Gastrocnemius medialis (tissue), 4 donors: ENCODE results near the gene GBA3. TPM values are rescaled to one million over a fixed set of nuclear protein-coding genes. Genes with fewer than 3 reads are reported as not detected.

Source experiments
- ATAC-seq, 2 donors: fragments of 150-250 bp; one replicate each; pipeline ENCODE4 v1.9.1; 2016
- DNase-seq, 2 donors: peaks; one replicate each; pipeline ENCODE4 v3.0.0-alpha.2; 2019
- H3K27ac ChIP-seq, 4 donors: fragments of 200-600 bp; sonication (generic); 1 replicate in 1 of 4; 2 replicates in 3 of 4; pipeline ENCODE4 v1.5.1; 2016 to 2018; ENCODE audit warnings: mild to moderate bottlenecking in 2 of 4, moderate library complexity in 1 of 4
- H3K27me3 ChIP-seq, 3 donors: fragments of 200-600 bp; sonication (generic) in 2 of 3; 1 replicate in 1 of 3; 2 replicates in 2 of 3; pipeline versions ENCODE4 v1.5.1 to v1.6.0; 2016 to 2019; ENCODE audit warnings: mild to moderate bottlenecking in 1 of 3, moderate library complexity in 1 of 3
- H3K36me3 ChIP-seq, 2 donors: fragments of 200-600 bp; sonication (generic) in 1 of 2; one replicate each; pipeline ENCODE4 v1.5.1; 2017 to 2018
- H3K4me1 ChIP-seq, 2 donors: fragments of 200-600 bp; sonication (generic) in 1 of 2; one replicate each; pipeline ENCODE4 v1.5.1; 2016 to 2017; ENCODE audit warnings: mild to moderate bottlenecking in 2 of 2
- H3K4me3 ChIP-seq, 4 donors: fragments of 200-600 bp; sonication (generic) in 3 of 4; 1 replicate in 1 of 4; 2 replicates in 3 of 4; pipeline ENCODE4 v1.5.1; 2016 to 2019; ENCODE audit warnings: mild to moderate bottlenecking in 2 of 4
- H3K9me3 ChIP-seq, 3 donors: fragments of 200-600 bp; sonication (generic) in 2 of 3; 1 replicate in 1 of 3; 2 replicates in 2 of 3; pipeline ENCODE4 v1.5.1; 2016 to 2019
- POLR2A ChIP-seq, 2 donors: fragments of 450-650 bp; IDR thresholded peaks; one replicate each; pipeline ENCODE4 v1.6.1; 2017; ENCODE audit warnings: antibody characterized with exemption in 2 of 2, mild to moderate bottlenecking in 2 of 2, moderate library complexity in 2 of 2
- in situ Hi-C, 4 donors: fragments of 200-750 bp; cut with MboI; loops; one replicate each; pipeline versions ENCODE4 v1.15.0 to v1.8.0; 2017; ENCODE audit warnings: low sequenced_read_pairs in 4 of 4
- intact Hi-C: fragments of 100-400 bp; cut with DNase I; formaldehyde crosslinking; loops from one replicate; pipeline ENCODE4 v1.15.1; 2023; ENCODE audit warnings: low total_unique reads
- total RNA-seq, 4 donors: library from RNA; depleted of rRNA; stranded (reverse); fragments of >200 nt; gene quantifications; one replicate each; pipeline versions ENCODE4 v1.1.0 to v1.2.3, GENCODE V29; 2016
- TF ChIP-seq, protein P1 (sequence below), 5 experiments: fragments of 450-650 bp in 3 of 5; fragments of 200-600 bp in 2 of 5; sonication (generic) in 2 of 5; IDR thresholded peaks in 4 of 5; conservative IDR thresholded peaks in 1 of 5; 1 replicate in 4 of 5; 2 replicates in 1 of 5; pipeline ENCODE4 v1.5.1; 2016 to 2019; ENCODE audit warnings: antibody characterized with exemption in 5 of 5, mild to moderate bottlenecking in 3 of 5, moderate library complexity in 3 of 5

GBA3 gene
- total RNA-seq, 4 donors from 2014 or later: 0.24 TPM; not detected in 3

DNA sequence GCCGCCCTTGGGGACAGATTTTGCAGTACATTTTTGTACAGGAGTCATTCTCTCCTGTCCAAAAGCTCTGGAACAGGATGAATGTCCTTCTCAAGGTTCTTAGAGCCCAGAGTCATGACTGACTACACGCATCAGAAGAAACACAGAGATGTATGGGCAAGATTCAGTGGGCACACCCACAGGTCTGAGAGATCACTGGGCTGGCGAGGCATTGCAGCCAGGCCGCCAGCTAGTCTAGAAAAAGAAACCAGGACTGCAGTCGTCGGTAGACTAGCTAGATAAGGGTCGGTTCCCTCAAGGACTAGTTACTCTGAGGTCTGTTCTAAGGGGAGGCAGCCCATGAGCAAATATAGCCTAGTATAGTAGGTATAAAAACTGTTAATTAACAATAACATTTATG, 19.8 kb downstream of the GBA3 start:
- Histone ChIP-seq H3K9me3 (no peaks in the 10 kb centered on the region), H3K27me3 (no peaks in the 10 kb centered on the region), H3K36me3 (no peaks in the 10 kb centered on the region), H3K4me3 (no peak overlapping the region), H3K27ac (no peak overlapping the region), H3K4me1 (no peaks in the 10 kb centered on the region)
- intact Hi-C loops: no loop called here
- DNase-seq (no peak), ATAC-seq (no peak)
- TF ChIP-seq, protein P1, sequence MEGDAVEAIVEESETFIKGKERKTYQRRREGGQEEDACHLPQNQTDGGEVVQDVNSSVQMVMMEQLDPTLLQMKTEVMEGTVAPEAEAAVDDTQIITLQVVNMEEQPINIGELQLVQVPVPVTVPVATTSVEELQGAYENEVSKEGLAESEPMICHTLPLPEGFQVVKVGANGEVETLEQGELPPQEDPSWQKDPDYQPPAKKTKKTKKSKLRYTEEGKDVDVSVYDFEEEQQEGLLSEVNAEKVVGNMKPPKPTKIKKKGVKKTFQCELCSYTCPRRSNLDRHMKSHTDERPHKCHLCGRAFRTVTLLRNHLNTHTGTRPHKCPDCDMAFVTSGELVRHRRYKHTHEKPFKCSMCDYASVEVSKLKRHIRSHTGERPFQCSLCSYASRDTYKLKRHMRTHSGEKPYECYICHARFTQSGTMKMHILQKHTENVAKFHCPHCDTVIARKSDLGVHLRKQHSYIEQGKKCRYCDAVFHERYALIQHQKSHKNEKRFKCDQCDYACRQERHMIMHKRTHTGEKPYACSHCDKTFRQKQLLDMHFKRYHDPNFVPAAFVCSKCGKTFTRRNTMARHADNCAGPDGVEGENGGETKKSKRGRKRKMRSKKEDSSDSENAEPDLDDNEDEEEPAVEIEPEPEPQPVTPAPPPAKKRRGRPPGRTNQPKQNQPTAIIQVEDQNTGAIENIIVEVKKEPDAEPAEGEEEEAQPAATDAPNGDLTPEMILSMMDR (IDR thresholded peaks at IDR 0.05 in 4 of 5, conservative IDR thresholded peaks at IDR 0.05 in 1 of 5): no peak
- no peak for TF ChIP-seq POLR2A (IDR thresholded peaks at IDR 0.05)
- in situ Hi-C loops: loop anchor here in 1 of 4 donors (25.0 kb wide), 1 partner anchor 925 kb away; no protein-coding TSS in a partner anchor

DNA sequence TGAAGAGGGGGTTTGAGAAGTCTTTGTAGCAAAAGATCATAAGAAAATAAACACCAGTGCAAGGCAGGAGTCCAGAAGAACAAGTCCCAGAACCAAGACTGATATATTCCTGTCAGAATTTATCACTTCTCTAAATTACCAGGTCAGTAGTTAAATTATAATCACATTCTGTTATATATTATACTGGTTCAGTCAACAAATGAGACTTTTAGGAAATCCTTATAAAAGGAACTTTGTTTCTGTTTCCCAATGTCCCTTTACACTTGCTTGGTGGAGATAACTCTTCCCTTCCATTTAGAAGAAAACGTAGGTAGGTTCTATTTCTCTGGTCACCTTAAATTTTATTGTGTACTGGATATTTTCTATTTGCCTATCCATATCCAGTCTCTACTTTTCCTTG, 21.1 kb downstream of the GBA3 start:
- intact Hi-C loops (no loop called here), in situ Hi-C loops (loop anchor here in 1 of 4 donors (25.0 kb wide), 1 partner anchor 927 kb away; no protein-coding TSS in a partner anchor)
- no peaks in the 10 kb centered on the region for H3K36me3 ChIP-seq
- no peaks in the 10 kb centered on the region for H3K27me3 ChIP-seq
- no peak overlapping the region for H3K27ac ChIP-seq
- DNase-seq: no peak
- TF ChIP-seq, protein P1 (IDR thresholded peaks at IDR 0.05 in 4 of 5, conservative IDR thresholded peaks at IDR 0.05 in 1 of 5): no peak
- TF ChIP-seq POLR2A (IDR thresholded peaks at IDR 0.05): no peak
- ATAC-seq: no peak
- no peak overlapping the region for H3K4me3 ChIP-seq
- no peaks in the 10 kb centered on the region for H3K4me1 ChIP-seq
- H3K9me3 ChIP-seq: no peaks in the 10 kb centered on the region

DNA sequence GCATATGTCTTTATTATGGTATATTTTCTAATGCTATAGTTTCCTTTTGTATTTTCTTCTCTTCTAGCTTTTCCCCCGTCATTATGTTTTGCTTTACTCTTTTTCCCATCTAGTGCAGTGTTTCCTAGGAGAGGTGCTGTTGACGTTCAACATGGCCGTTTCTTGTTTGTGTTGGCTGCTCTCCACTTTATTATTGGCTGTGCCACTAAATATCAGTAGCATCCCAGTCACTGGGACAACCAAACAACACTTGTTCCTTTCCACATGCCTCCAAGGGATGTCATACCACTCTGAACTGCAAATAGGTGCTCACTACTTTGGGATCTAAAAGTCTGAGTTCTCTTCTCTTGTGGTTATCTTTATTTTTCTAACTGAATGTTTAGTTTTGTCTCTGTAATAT, 26.5 kb downstream of the GBA3 start:
- in situ Hi-C loops (loop anchor here in 1 of 4 donors (25.0 kb wide), 1 partner anchor 932 kb away; no protein-coding TSS in a partner anchor), intact Hi-C loops (no loop called here)
- no peaks in the 10 kb centered on the region for H3K9me3 ChIP-seq
- H3K36me3 ChIP-seq: no peaks in the 10 kb centered on the region
- no peak overlapping the region for H3K27ac ChIP-seq
- DNase-seq: no peak
- no peaks in the 10 kb centered on the region for H3K4me1 ChIP-seq
- TF ChIP-seq, protein P1 (IDR thresholded peaks at IDR 0.05 in 4 of 5, conservative IDR thresholded peaks at IDR 0.05 in 1 of 5): no peak
- no peak for TF ChIP-seq POLR2A (IDR thresholded peaks at IDR 0.05)
- no peaks in the 10 kb centered on the region for H3K27me3 ChIP-seq
- ATAC-seq: no peak
- no peak overlapping the region for H3K4me3 ChIP-seq

DNA sequence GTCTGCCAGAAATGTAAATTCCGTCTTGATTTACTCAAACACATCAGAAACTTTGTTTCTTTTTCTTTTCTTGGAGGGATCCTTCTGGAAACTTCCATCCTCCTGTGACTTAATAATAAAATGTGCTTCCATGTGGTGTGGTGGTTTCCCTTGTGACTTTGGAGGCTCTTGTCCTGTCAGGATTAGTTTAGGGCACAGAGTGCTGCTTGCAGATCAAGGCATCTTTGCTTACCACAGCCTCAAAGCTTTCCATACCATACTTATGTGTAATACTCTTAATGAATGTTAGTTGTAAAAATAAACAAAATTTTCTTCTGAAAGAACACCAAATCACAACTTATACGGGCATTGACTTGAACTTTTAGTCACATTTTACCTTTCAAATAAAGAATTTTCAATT, 27.4 kb downstream of the GBA3 start:
- intact Hi-C loops: no loop called here
- Histone ChIP-seq H3K27me3 (no peaks in the 10 kb centered on the region), H3K27ac (no peak overlapping the region), H3K9me3 (no peaks in the 10 kb centered on the region), H3K4me3 (no peak overlapping the region), H3K36me3 (no peaks in the 10 kb centered on the region), H3K4me1 (no peaks in the 10 kb centered on the region)
- ATAC-seq (no peak), DNase-seq (no peak)
- in situ Hi-C loops: loop anchor here in 1 of 4 donors (25.0 kb wide), 1 partner anchor 933 kb away; no protein-coding TSS in a partner anchor
- TF ChIP-seq, protein P1 (IDR thresholded peaks at IDR 0.05 in 4 of 5, conservative IDR thresholded peaks at IDR 0.05 in 1 of 5): no peak
- TF ChIP-seq POLR2A (IDR thresholded peaks at IDR 0.05): no peak

DNA sequence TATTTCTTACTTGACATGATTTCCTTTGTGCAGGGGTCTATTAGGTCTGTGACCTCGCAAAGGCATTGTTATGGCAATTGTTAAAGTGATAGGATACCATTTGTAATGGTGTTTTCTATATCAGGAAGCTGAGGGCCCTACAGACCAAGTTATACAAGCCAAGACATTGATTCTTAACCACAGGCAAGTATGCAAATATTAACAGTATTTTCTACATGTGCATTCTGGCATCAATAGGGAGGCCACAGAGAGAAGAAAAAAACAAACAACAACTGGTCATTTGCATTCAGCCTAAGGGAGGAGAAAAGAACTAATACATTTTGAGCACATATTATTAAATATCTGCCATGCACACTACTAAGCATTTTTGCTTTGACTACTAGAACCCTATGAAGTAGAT, 28.5 kb downstream of the GBA3 start:
- in situ Hi-C loops: loop anchor here in 1 of 4 donors (25.0 kb wide), 1 partner anchor 934 kb away; no protein-coding TSS in a partner anchor
- ATAC-seq (no peak), DNase-seq (no peak)
- Histone ChIP-seq H3K27me3 (no peaks in the 10 kb centered on the region), H3K36me3 (no peaks in the 10 kb centered on the region), H3K4me1 (no peaks in the 10 kb centered on the region), H3K9me3 (no peaks in the 10 kb centered on the region), H3K27ac (no peak overlapping the region), H3K4me3 (no peak overlapping the region)
- no peak for TF ChIP-seq POLR2A (IDR thresholded peaks at IDR 0.05)
- TF ChIP-seq, protein P1 (IDR thresholded peaks at IDR 0.05 in 4 of 5, conservative IDR thresholded peaks at IDR 0.05 in 1 of 5): no peak
- intact Hi-C loops: no loop called here
